GM19463 (cell line): ENCODE results near the gene ASRGL1.

Experiments
- ATAC-seq: cut with Tn5 transposase; IDR thresholded peaks from one replicate; pipeline ENCODE4 v1.9.1; 2021; ENCODE audit warnings: mild to moderate bottlenecking, moderate library complexity; ENCODE audit not compliant: unreplicated experiment

Gene ASRGL1

GRCh38 chr11:62392506-62392905 is 55.3 kb downstream of the ASRGL1 start:
- ATAC-seq, result no peak

GRCh38 chr11:62393061-62393611 is 55.9 kb downstream of the ASRGL1 start:
- no peak for ATAC-seq

- ATAC-seq, result no peak
These were observed 56.5 kb downstream of the ASRGL1 start for GRCh38 chr11:62393735-62394134.

- ATAC-seq, result no peak
These were observed 57.7 kb downstream of the ASRGL1 start for GRCh38 chr11:62394825-62395538.

- no peak for ATAC-seq
These were observed 58.8 kb downstream of the ASRGL1 start for GRCh38 chr11:62395885-62396551.

GRCh38 chr11:62398011-62398994 is 61.1 kb downstream of the ASRGL1 start:
- ATAC-seq, result no peak

GRCh38 chr11:62399172-62399877 is 62.1 kb downstream of the ASRGL1 start:
- no peak for ATAC-seq

GRCh38 chr11:62399878-62400266 is 62.6 kb downstream of the ASRGL1 start:
- ATAC-seq, result no peak

- ATAC-seq, result no peak
These were observed 63.0 kb downstream of the ASRGL1 start for GRCh38 chr11:62400281-62400680.

- no peak for ATAC-seq
These were observed 63.5 kb downstream of the ASRGL1 start for GRCh38 chr11:62400760-62401159.

- ATAC-seq, result no peak
These were observed 64.1 kb downstream of the ASRGL1 start for GRCh38 chr11:62401356-62401755.

GRCh38 chr11:62401811-62402210 is 64.6 kb downstream of the ASRGL1 start:
- ATAC-seq, result no peak

- ATAC-seq, result no peak
These were observed 65.1 kb downstream of the ASRGL1 start for GRCh38 chr11:62402226-62402959.

GRCh38 chr11:62402960-62403730 is 65.9 kb downstream of the ASRGL1 start:
- no peak for ATAC-seq

GRCh38 chr11:62404435-62404834 is 67.2 kb downstream of the ASRGL1 start:
- ATAC-seq, result no peak

- no peak for ATAC-seq
These were observed 67.7 kb downstream of the ASRGL1 start for GRCh38 chr11:62404901-62405300.

- no peak for ATAC-seq
These were observed 68.8 kb downstream of the ASRGL1 start for GRCh38 chr11:62406034-62406433.

- no peak for ATAC-seq
These were observed 72.6 kb downstream of the ASRGL1 start for GRCh38 chr11:62409831-62410230.

GRCh38 chr11:62410972-62411371 is 73.7 kb downstream of the ASRGL1 start:
- no peak for ATAC-seq
